H9 (cell line): ENCODE results near the gene PCDHA6. TPM values are rescaled to one million over a fixed set of nuclear protein-coding genes. Genes with fewer than 3 reads are reported as not detected.

Experiments
- DNase-seq: peaks from one replicate; pipeline ENCODE4 v3.0.0-alpha.2; 2017
- H2AFZ ChIP-seq: one replicate; pipeline ENCODE4 v1.6.1; 2013; ENCODE audit warnings: mild to moderate bottlenecking, low read length, control low read depth, moderate library complexity
- H2AK5ac ChIP-seq: 2 replicates; pipeline ENCODE4 v1.6.1; 2013; ENCODE audit warnings: low read length, control low read depth, mixed read lengths; ENCODE audit not compliant: insufficient read length
- H2BK120ac ChIP-seq: one replicate; pipeline ENCODE4 v1.6.1; 2013; ENCODE audit warnings: low read depth, mild to moderate bottlenecking, low read length, control low read depth, inconsistent platforms; ENCODE audit not compliant: poor library complexity, severe bottlenecking
- H2BK12ac ChIP-seq: 2 replicates; pipeline ENCODE4 v1.6.1; 2013; ENCODE audit warnings: low read length, control low read depth, mixed read lengths, low read depth; ENCODE audit not compliant: insufficient read length
- H2BK15ac ChIP-seq: 2 replicates; pipeline ENCODE4 v1.6.1; 2013; ENCODE audit warnings: low read depth, low read length, control low read depth
- H2BK20ac ChIP-seq: one replicate; pipeline ENCODE4 v1.6.1; 2013; ENCODE audit warnings: low read depth, mild to moderate bottlenecking, low read length, control low read depth, inconsistent platforms; ENCODE audit not compliant: poor library complexity, severe bottlenecking
- H2BK5ac ChIP-seq: 2 replicates; pipeline ENCODE4 v1.6.1; 2013; ENCODE audit warnings: low read length, control low read depth, mixed read lengths; ENCODE audit not compliant: insufficient read length
- H3K14ac ChIP-seq: 2 replicates; pipeline ENCODE4 v1.6.1; 2013; ENCODE audit warnings: low read length, control low read depth; ENCODE audit not compliant: insufficient read depth
- H3K18ac ChIP-seq: 2 replicates; pipeline ENCODE4 v1.6.1; 2013; ENCODE audit warnings: low read depth, mild to moderate bottlenecking, mixed read lengths, low read length, control low read depth; ENCODE audit not compliant: insufficient read length
- H3K23ac ChIP-seq: 2 replicates; pipeline ENCODE4 v1.6.1; 2013; ENCODE audit warnings: low read length, control low read depth, mixed read lengths, low read depth; ENCODE audit not compliant: insufficient read length
- H3K23me2 ChIP-seq: 2 replicates; pipeline ENCODE4 v1.6.1; 2013; ENCODE audit warnings: low read depth, mild to moderate bottlenecking, mixed read lengths, low read length, control low read depth; ENCODE audit not compliant: insufficient read length, poor library complexity, severe bottlenecking
- H3K27ac ChIP-seq: 2 replicates; pipeline ENCODE4 v1.5.1; 2013; ENCODE audit warnings: low read length, control low read depth, mixed read lengths, low read depth; ENCODE audit not compliant: insufficient read length
- H3K27me3 ChIP-seq: 2 replicates; pipeline ENCODE4 v1.6.1; 2013; ENCODE audit warnings: low read length, control low read depth, inconsistent platforms; ENCODE audit not compliant: insufficient read depth
- H3K4ac ChIP-seq: 2 replicates; pipeline ENCODE4 v1.6.1; 2013; ENCODE audit warnings: low read depth, mild to moderate bottlenecking, control low read depth, inconsistent platforms, low read length, moderate library complexity
- H3K4me1 ChIP-seq: 2 replicates; pipeline ENCODE4 v1.6.1; 2013; ENCODE audit warnings: low read length, control low read depth, inconsistent platforms; ENCODE audit not compliant: insufficient read depth
- H3K4me2 ChIP-seq: 2 replicates; pipeline ENCODE4 v1.6.1; 2013; ENCODE audit warnings: low read length, control low read depth, mixed read lengths; ENCODE audit not compliant: insufficient read length, insufficient read depth
- H3K56ac ChIP-seq: 2 replicates; pipeline ENCODE4 v1.6.1; 2013; ENCODE audit warnings: low read depth, mild to moderate bottlenecking, mixed read lengths, low read length, control low read depth; ENCODE audit not compliant: insufficient read length
- H3K79me1 ChIP-seq: 2 replicates; pipeline ENCODE4 v1.6.1; 2013; ENCODE audit warnings: low read depth, mild to moderate bottlenecking, moderate library complexity, low read length, control low read depth, inconsistent platforms; ENCODE audit not compliant: insufficient read depth, poor library complexity, severe bottlenecking
- H3K79me2 ChIP-seq: 2 replicates; pipeline ENCODE4 v1.6.1; 2013; ENCODE audit warnings: low read length, control low read depth, inconsistent platforms; ENCODE audit not compliant: insufficient read depth
- H3K9ac ChIP-seq: 2 replicates; pipeline ENCODE4 v1.6.1; 2013; ENCODE audit warnings: low read length, control low read depth, mixed read lengths; ENCODE audit not compliant: insufficient read length; ENCODE audit errors: extremely low read depth
- H3K9me3 ChIP-seq: one replicate; pipeline ENCODE4 v1.6.1; 2013; ENCODE audit warnings: low read depth, low read length, inconsistent platforms; ENCODE audit not compliant: control insufficient read depth
- H3T11ph ChIP-seq: one replicate; pipeline ENCODE4 v1.6.1; 2013; ENCODE audit warnings: mild to moderate bottlenecking, low read length, control low read depth, inconsistent platforms
- H4K20me1 ChIP-seq: one replicate; pipeline ENCODE4 v1.6.1; 2013; ENCODE audit not compliant: control insufficient read depth, insufficient read length, insufficient read depth
- H4K5ac ChIP-seq: 2 replicates; pipeline ENCODE4 v1.6.1; 2013; ENCODE audit warnings: low read depth, mild to moderate bottlenecking, mixed read lengths, low read length, control low read depth; ENCODE audit not compliant: insufficient read length
- H4K8ac ChIP-seq: replicated peaks from 2 replicates; pipeline ENCODE4 v1.6.1; 2013; ENCODE audit warnings: low read length, control low read depth, mixed read lengths, low read depth; ENCODE audit not compliant: insufficient read length
- H4K91ac ChIP-seq: 2 replicates; pipeline ENCODE4 v1.6.1; 2013; ENCODE audit warnings: low read depth, mild to moderate bottlenecking, moderate library complexity, mixed read lengths, low read length, control low read depth; ENCODE audit not compliant: insufficient read length
- H3K27ac Mint-ChIP-seq, 3 experiments: 2 replicates in 2 of 3; 3 replicates in 1 of 3; pipeline ENCODE4 v1.8.0; 2020 to 2021; ENCODE audit warnings: mixed read lengths in 3 of 3, mild to moderate bottlenecking in 1 of 3, moderate library complexity in 1 of 3
- H3K27me3 Mint-ChIP-seq: 2 replicates; pipeline ENCODE4 v1.8.0; 2021; ENCODE audit warnings: low read depth, mild to moderate bottlenecking, moderate library complexity, mixed read lengths
- H3K36me3 Mint-ChIP-seq, 3 experiments: 2 replicates in 2 of 3; 3 replicates in 1 of 3; pipeline ENCODE4 v1.8.0; 2020 to 2021; ENCODE audit warnings: low read depth in 3 of 3, mixed read lengths in 3 of 3; ENCODE audit not compliant: insufficient read depth in 1 of 3
- H3K4me1 Mint-ChIP-seq, 2 experiments: 2 replicates each; pipeline ENCODE4 v1.8.0; 2020; ENCODE audit warnings: mixed read lengths in 2 of 2
- H3K4me3 Mint-ChIP-seq, 2 experiments: 2 replicates in 1 of 2; 3 replicates in 1 of 2; pipeline ENCODE4 v1.8.0; 2020 to 2021; ENCODE audit warnings: mild to moderate bottlenecking in 2 of 2, mixed read lengths in 2 of 2, moderate library complexity in 1 of 2
- H3K9me3 Mint-ChIP-seq, 2 experiments: 2 replicates in 1 of 2; 3 replicates in 1 of 2; pipeline ENCODE4 v1.8.0; 2020; ENCODE audit warnings: mild to moderate bottlenecking in 2 of 2, mixed read lengths in 2 of 2, moderate library complexity in 1 of 2
- CTCF ChIP-seq: fragments of 200-600 bp; sonication (generic); conservative IDR thresholded peaks from 3 replicates; pipeline ENCODE4 v1.8.0; 2021; ENCODE audit warnings: antibody characterized with exemption, mild to moderate bottlenecking
- WGBS: extraction: QIAGEN DNeasy Blood & Tissue Kit; methylation state at CpG from one replicate; pipeline ENCODE4 v1.1.7; 2013; ENCODE audit warnings: missing lambda C conversion rate, low lambda C conversion rate, mixed read lengths; ENCODE audit not compliant: insufficient read length; ENCODE audit errors: extremely low coverage; 5-methylcytosine and 5-hydroxymethylcytosine counted together
- total RNA-seq: library from RNA; stranded (reverse); gene quantifications from 2 replicates; pipeline ENCODE4 v1.2.1, GENCODE V29; 2021

PCDHA6 gene
- total RNA-seq, 1 experiment from 2014 or later = 4.5 TPM

- peaks cover 31 to 36% of the 10 kb centered on the region in 2 experiments for H3K9me3 Mint-ChIP-seq
- Histone ChIP-seq H3K9me3 (no peaks in the 10 kb centered on the region), H4K20me1 (no peaks in the 10 kb centered on the region), H3K4me2 (no peak overlapping the region), H3K79me2 (no peaks in the 10 kb centered on the region), H3K23ac (no peak overlapping the region), H2AK5ac (no peak overlapping the region), H2BK5ac (no peak overlapping the region), H3K4me1 (no peaks in the 10 kb centered on the region), H3K56ac (no peak overlapping the region), H4K8ac (no peak overlapping the region), H3K18ac (no peak overlapping the region), H3K79me1 (no peaks in the 10 kb centered on the region), H3T11ph (no peak overlapping the region), H2BK12ac (no peak overlapping the region), H4K5ac (no peak overlapping the region), H2BK15ac (no peak overlapping the region), H3K14ac (no peak overlapping the region), H2BK20ac (no peak overlapping the region), H3K4ac (no peak overlapping the region), H3K23me2 (no peaks in the 10 kb centered on the region), H4K91ac (no peak overlapping the region), H2BK120ac (no peak overlapping the region), H3K27me3 (no peaks in the 10 kb centered on the region), H3K9ac (no peak overlapping the region), H3K27ac (no peak overlapping the region), H2AFZ (no peak overlapping the region)
- no peak overlapping the region; a peak in 1 of 5 replicates for H3K4me3 Mint-ChIP-seq
- peaks cover 4 to 36% (median 17%) of the 10 kb centered on the region in 3 experiments; a peak in 5 of 7 replicates for H3K36me3 Mint-ChIP-seq
- H3K27ac Mint-ChIP-seq = no peak overlapping the region
- peaks cover 0 to 4% of the 10 kb centered on the region in 2 experiments; a peak in 2 of 4 replicates for H3K4me1 Mint-ChIP-seq
- TF ChIP-seq CTCF = no peak
- H3K27me3 Mint-ChIP-seq = no peaks in the 10 kb centered on the region
- peak; percentile 27 for DNase-seq
- no CpG with 5 or more reads among the region's 43 CpGs for WGBS
These were observed 18.9 kb upstream of the PCDHA6 start for GRCh38 chr5:140808889-140809291.
